ENCODE data around the gene RCN1.

RCN1 gene

GRCh38 chr11:32069361-32070058, 21.4 kb upstream of the RCN1 start:
- TF ChIP-seq FOXK2 (IDR thresholded peaks at IDR 0.05): no peak
- TF ChIP-seq ARNT (IDR thresholded peaks at IDR 0.05): no peak
- no peak for TF ChIP-seq HDGF (IDR thresholded peaks at IDR 0.05; ENCODE audit: borderline replicate concordance)
- no peak for TF ChIP-seq L3MBTL2 (conservative IDR thresholded peaks at IDR 0.05)
- TF ChIP-seq CTBP1 (IDR thresholded peaks at IDR 0.05; ENCODE audit: borderline replicate concordance): no peak
- TF ChIP-seq ZNF384 (IDR thresholded peaks at IDR 0.05): no peak
- no peak for TF ChIP-seq FOXA1 (IDR thresholded peaks at IDR 0.05)
- no peak for TF ChIP-seq NFRKB (IDR thresholded peaks at IDR 0.05)
- DNase-seq (ENCODE audit: extremely low spot score): no peak
- POLR2A ChIA-PET: no interaction called here
- CTCF ChIA-PET: no interaction called here

- no peak for TF ChIP-seq FOXM1 (IDR thresholded peaks at IDR 0.05; ENCODE audit: borderline replicate concordance)
- no peak for TF ChIP-seq FOXK2 (IDR thresholded peaks at IDR 0.05)
- no peak for TF ChIP-seq NFRKB (IDR thresholded peaks at IDR 0.05)
- TF ChIP-seq FOXA1 (IDR thresholded peaks at IDR 0.05): no peak
- TF ChIP-seq TARDBP (IDR thresholded peaks at IDR 0.05): no peak
- TF ChIP-seq CTBP1 (IDR thresholded peaks at IDR 0.05; ENCODE audit: borderline replicate concordance): no peak
- no peak for TF ChIP-seq SUZ12 (IDR thresholded peaks at IDR 0.05)
- TF ChIP-seq ZNF384 (IDR thresholded peaks at IDR 0.05): no peak
- TF ChIP-seq LEF1 (IDR thresholded peaks at IDR 0.05; ENCODE audit: borderline replicate concordance): no peak
- no peak for TF ChIP-seq ELF4 (IDR thresholded peaks at IDR 0.05)
- TF ChIP-seq SP1 (IDR thresholded peaks at IDR 0.05): no peak
- TF ChIP-seq BHLHE40 (IDR thresholded peaks at IDR 0.05; ENCODE audit: borderline replicate concordance): no peak
- ChIA-PET POLR2A (interaction anchor here (2.2 kb wide), 1 partner anchor 20 kb away, joined by 10 read pairs; the partner anchor contains the start of gene RCN1), CTCF (interaction anchor here (0.6 kb wide), 1 partner anchor 13 kb away, joined by 4 read pairs; no protein-coding TSS in a partner anchor)
- DNase-seq (ENCODE audit: extremely low spot score): no peak
These were observed 20.2 kb upstream of the RCN1 start for GRCh38 chr11:32070692-32071091.

- peak; percentile 53 for DNase-seq (ENCODE audit: extremely low spot score)
- TF ChIP-seq SP1 (IDR thresholded peaks at IDR 0.05) (no peak), FOXM1 (IDR thresholded peaks at IDR 0.05; ENCODE audit: borderline replicate concordance) (no peak), ELF4 (IDR thresholded peaks at IDR 0.05) (no peak), FOXA1 (IDR thresholded peaks at IDR 0.05) (no peak), FOXK2 (IDR thresholded peaks at IDR 0.05) (no peak), LEF1 (IDR thresholded peaks at IDR 0.05; ENCODE audit: borderline replicate concordance) (no peak), SUZ12 (IDR thresholded peaks at IDR 0.05) (no peak), ARNT (IDR thresholded peaks at IDR 0.05) (no peak), PKNOX1 (IDR thresholded peaks at IDR 0.05) (no peak), L3MBTL2 (conservative IDR thresholded peaks at IDR 0.05) (no peak), BHLHE40 (IDR thresholded peaks at IDR 0.05; ENCODE audit: borderline replicate concordance) (no peak), NFRKB (IDR thresholded peaks at IDR 0.05) (no peak), CTBP1 (IDR thresholded peaks at IDR 0.05; ENCODE audit: borderline replicate concordance) (no peak), ZNF384 (IDR thresholded peaks at IDR 0.05) (no peak), TARDBP (IDR thresholded peaks at IDR 0.05) (no peak), HDGF (IDR thresholded peaks at IDR 0.05; ENCODE audit: borderline replicate concordance) (no peak)
These were observed 19.1 kb upstream of the RCN1 start for GRCh38 chr11:32071811-32072210.

GRCh38 chr11:32072872-32073643, 17.8 kb upstream of the RCN1 start:
- ChIA-PET POLR2A (interaction anchor here (1.6 kb wide), 1 partner anchor 18 kb away, joined by 5 read pairs; the partner anchor contains the start of gene RCN1), CTCF (no interaction called here)
- TF ChIP-seq ZNF384 (IDR thresholded peaks at IDR 0.05) (no peak), CTBP1 (IDR thresholded peaks at IDR 0.05; ENCODE audit: borderline replicate concordance) (no peak), FOXM1 (IDR thresholded peaks at IDR 0.05; ENCODE audit: borderline replicate concordance) (no peak), PKNOX1 (IDR thresholded peaks at IDR 0.05) (no peak), HDGF (IDR thresholded peaks at IDR 0.05; ENCODE audit: borderline replicate concordance) (no peak), BHLHE40 (IDR thresholded peaks at IDR 0.05; ENCODE audit: borderline replicate concordance) (no peak), TARDBP (IDR thresholded peaks at IDR 0.05) (no peak), NFRKB (IDR thresholded peaks at IDR 0.05) (no peak), FOXA1 (IDR thresholded peaks at IDR 0.05) (no peak)
- no peak for DNase-seq (ENCODE audit: extremely low spot score)

More at GRCh38 chr11:32071811-32072210, 19.1 kb upstream of the RCN1 start:
- POLR2A ChIA-PET: interaction anchor here (2.2 kb wide), 1 partner anchor 19 kb away, joined by 10 read pairs; the partner anchor contains the start of gene RCN1
- CTCF ChIA-PET: interaction anchor here (0.6 to 0.8 kb wide), 3 partner anchors 15 to 670 kb away, joined by 3 to 4 read pairs (median 3); no protein-coding TSS in a partner anchor

- no peak for TF ChIP-seq SP1 (IDR thresholded peaks at IDR 0.05)
- no peak for TF ChIP-seq TARDBP (IDR thresholded peaks at IDR 0.05)
- CTCF ChIA-PET: no interaction called here
- no peak for DNase-seq (ENCODE audit: extremely low spot score)
- POLR2A ChIA-PET: interaction anchor here (1.6 kb wide), 1 partner anchor 17 kb away, joined by 5 read pairs; the partner anchor contains the start of gene RCN1
These were observed 17.2 kb upstream of the RCN1 start for GRCh38 chr11:32073644-32074026.

- ChIA-PET POLR2A (no interaction called here), CTCF (no interaction called here)
- no peak for TF ChIP-seq SUZ12 (IDR thresholded peaks at IDR 0.05)
- no peak for TF ChIP-seq FOXK2 (IDR thresholded peaks at IDR 0.05)
- no peak for TF ChIP-seq LEF1 (IDR thresholded peaks at IDR 0.05; ENCODE audit: borderline replicate concordance)
- TF ChIP-seq FOXM1 (IDR thresholded peaks at IDR 0.05; ENCODE audit: borderline replicate concordance): no peak
- no peak for TF ChIP-seq L3MBTL2 (conservative IDR thresholded peaks at IDR 0.05)
- TF ChIP-seq PKNOX1 (IDR thresholded peaks at IDR 0.05): no peak
- DNase-seq (ENCODE audit: extremely low spot score): no peak
These were observed 11.3 kb upstream of the RCN1 start for GRCh38 chr11:32079553-32079952.

Measured in HEK293T (cell line).